Stimulated activated CD8-positive, alpha-beta memory T cell treated with anti-CD3 and anti-CD28 coated beads, Interleukin-12 subunit alpha, Interleukin-12 subunit beta, amount 100 ng/mL, for 4 hours (primary cell): Measurements from ENCODE around the gene C2orf42.
"Not testable (repeated sequence)": the region's sequence is repeated elsewhere in the genome, so short reads cannot be mapped to it uniquely, and the experiment has no call there.

Experiments used
- DNase-seq: peaks from one replicate; pipeline ENCODE4 v3.0.0-alpha.2; 2020; ENCODE audit warnings: low read depth

The C2orf42 gene

DNA sequence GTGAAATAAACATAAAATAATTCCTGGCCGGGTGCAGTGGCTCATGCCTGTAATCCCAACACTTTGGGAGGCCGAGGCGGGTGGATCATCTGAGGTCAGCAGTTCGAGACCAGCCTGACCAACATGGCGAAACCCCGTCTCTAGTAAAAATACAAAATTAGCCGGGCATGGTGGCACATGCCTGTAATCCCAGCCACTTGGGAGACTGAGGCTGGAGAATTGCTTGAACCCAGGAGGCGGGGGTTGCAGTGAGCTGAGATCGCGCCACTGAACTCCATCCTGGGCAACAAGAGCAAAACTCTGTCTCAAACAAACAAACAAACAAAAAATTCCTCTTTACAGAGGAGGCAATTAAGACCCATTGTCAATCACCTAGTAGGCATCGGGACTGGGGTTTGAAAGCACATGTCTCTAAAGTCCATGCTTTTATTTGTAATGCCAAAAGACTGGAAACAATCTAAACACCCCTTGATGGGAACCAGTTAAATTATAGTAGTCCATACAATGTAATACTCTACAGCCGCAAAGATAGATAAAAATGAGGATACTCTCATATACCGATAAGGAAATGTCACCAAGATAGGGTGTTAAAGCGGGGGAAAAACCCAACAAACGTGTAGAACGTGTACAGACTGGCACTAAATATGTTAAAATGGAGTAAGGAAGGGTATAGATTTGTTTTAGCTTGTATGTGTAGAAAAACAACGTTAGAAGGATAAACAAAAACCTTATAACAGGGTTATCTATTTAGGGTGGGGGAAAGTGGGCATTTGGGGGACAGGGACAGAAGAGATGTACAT, 59.3 kb downstream of the C2orf42 start:
- not testable (repeated sequence) for DNase-seq

- no peak for DNase-seq
Observed at GRCh38 chr2:70128005-70128404, 62.8 kb downstream of the C2orf42 start.

- no peak for DNase-seq
Observed at GRCh38 chr2:70126413-70126812, 64.4 kb downstream of the C2orf42 start.

GRCh38 chr2:70125498-70125898, 65.3 kb downstream of the C2orf42 start:
- DNase-seq, result no peak

GRCh38 chr2:70124983-70125480, 65.8 kb downstream of the C2orf42 start:
- DNase-seq, result peak; percentile 56

DNA sequence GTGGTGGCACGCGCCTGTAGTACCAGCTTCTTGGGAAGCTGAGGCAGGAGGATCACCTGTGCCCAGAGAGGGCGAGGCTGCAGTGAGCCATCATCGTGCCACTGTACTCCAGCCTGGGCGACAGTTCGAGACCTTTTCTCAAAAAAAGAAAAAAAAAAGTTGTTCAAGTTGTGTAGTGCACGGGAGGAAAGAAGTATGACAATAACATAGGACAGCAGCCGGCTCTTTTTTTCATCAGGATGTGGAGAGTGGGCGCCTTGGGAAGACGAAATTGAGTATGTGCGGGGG, 67.0 kb downstream of the C2orf42 start:
- DNase-seq, result no peak

DNA sequence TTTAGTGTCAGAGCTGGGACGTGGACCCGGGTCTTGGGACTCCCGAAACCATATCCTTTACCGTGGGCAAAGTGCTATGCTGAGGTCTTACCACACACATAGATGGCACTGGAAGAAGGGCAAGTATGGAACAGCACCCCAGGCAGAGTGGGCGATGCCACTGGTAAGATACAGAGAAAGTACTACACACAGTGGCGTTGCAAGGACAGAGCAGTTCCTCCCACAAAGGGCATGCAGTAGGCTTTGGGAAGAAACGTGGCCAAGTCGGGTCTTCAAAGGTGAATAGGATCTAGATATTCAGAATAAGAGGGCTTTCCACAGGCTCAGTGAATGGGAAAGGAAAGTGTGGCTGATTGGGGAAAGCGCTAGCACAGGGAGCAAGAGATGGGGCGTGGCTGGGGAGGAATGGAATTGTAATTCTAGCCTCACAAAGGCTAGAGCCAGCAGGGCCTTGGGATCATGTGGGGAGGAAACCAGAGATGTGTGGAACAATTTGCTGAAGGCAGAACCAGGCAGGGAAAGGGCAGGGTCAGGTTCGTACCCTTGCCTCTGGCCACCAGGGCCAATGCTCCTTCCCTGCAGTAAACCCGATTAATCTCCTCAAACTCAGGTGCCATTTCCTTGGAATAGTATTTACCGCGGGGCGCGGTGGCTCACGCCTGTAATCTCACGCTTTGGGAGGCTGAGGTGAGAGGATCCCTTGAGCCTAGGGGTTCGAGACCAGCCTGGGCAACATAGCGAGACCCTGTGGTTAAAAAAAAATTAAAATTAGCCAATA, 67.6 kb downstream of the C2orf42 start:
- DNase-seq, result no peak

DNA sequence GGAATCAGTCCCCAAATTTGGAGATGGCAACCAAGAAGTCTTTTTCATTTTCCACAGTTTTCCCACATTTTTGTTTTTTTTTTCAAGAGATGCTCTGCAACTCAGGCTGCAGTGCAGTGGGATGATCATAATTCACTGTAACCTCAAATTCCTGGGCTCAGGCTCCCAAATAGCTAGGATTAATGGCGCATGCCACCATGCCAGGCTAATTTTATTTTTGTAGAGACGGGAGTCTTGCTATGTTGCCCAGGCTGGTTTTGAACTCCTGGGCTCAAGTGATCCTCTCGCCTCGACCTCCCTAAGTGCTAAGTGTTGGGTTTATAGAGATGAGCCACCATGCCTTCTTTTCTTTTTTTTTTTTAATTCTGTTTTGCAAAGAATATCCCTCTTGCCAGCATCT, 68.3 kb downstream of the C2orf42 start:
- DNase-seq, result no peak

- no peak for DNase-seq
Observed at GRCh38 chr2:70121627-70122372, 69.0 kb downstream of the C2orf42 start.

DNA sequence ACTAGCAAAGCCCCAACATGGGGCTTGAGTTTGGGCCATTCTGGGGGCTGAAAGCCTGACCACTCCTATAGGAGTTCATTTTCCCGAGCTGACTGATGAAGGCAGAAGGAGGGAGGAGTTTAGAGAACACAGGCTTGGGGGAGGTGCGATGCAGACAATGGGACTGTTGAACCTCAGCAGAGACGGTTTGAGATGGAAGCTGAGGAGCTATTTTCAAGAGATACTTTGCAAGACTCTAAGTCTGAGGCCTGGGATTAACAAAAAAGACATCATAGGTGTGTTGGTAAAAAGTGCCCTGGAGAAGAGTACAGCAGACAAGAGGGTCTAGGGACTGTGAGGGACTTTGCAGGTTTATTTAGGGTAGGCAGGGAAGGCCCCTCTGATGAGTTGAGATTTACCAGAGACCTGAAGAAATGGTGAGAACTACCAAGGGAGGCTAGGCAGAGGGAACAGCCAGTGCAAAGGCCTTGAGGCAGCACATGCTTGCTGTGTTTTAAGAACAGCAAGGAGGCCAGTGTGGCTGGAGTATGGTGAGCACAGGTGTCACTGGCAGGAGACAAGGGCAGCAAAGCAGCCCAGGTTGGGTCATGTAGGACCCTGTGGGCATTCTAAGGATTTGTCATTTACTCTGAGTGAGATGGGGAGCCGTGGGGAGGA, 71.9 kb downstream of the C2orf42 start:
- DNase-seq, result no peak

- DNase-seq, result no peak
Observed at GRCh38 chr2:70116936-70117552, 73.8 kb downstream of the C2orf42 start.

- DNase-seq, result no peak
Observed at GRCh38 chr2:70115646-70116442, 75.0 kb downstream of the C2orf42 start.

DNA sequence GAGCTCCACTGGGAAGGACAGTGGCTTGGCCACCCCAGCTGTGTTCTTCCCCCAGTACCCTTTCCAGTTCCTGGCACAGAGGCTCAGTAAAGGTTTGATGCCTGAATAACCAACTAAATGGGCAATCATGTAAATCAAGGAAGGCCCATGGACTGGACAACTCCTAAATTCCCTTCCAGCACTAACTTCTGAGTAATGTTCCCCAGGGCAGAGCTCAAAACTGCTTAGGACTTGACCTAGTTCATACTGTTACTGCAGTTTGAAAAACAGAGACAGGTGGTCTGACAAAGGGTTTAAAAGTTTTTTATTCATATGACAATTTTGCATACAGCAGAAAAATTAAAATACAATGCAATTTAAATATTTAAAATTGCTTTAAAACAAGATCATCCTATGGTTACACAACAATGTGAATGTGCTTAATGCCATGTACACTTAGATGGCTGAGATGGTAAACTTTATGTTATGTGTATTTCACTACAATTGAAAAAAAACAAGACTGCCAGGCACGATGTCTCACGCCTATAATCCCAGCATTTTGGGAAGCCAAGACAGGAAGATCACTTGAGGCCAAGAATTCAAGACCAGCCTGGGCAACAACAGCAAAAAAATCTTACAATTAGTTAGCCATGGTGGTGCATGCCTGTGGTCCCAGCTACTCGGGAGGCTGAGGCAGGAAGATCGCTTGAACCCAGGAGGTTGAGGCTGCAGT, 77.3 kb downstream of the C2orf42 start:
- no peak for DNase-seq

- no peak for DNase-seq
Observed at GRCh38 chr2:70111752-70112591, 78.8 kb downstream of the C2orf42 start.

GRCh38 chr2:70110397-70110796, 80.4 kb downstream of the C2orf42 start:
- DNase-seq, result not testable (repeated sequence)

- DNase-seq, result not testable (repeated sequence)
Observed at GRCh38 chr2:70106138-70106537, 84.7 kb downstream of the C2orf42 start.

GRCh38 chr2:70104231-70105111, 86.3 kb downstream of the C2orf42 start:
- DNase-seq, result no peak

DNA sequence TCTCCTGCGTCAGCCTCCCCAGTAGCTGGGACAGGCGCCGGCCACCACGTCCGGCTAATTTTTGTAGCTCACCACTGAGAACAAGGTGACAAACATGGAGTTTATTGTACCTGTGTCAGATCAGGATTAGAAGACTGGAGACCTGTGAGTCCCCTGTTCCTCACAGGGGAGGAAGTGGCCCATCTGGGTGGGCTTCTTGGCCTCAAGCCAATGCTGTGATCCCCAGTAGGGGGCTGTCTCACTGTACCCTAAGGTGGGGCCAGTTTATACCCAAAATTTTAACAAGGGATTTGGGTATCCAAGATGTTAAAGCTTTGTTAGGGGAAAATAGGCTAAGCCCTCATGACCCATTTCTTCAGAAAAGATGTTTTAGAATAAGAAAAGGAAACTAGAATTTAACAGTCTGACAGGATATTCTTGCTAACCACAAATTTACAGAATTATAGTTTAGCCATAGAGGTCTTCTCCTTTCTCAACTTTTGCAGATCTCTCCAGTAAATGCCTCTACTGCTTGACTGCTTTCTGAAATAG, 87.2 kb downstream of the C2orf42 start:
- no peak for DNase-seq
